GM23248 (cell line): ENCODE measurements around the gene SBK3. TPM values are rescaled to one million over a fixed set of nuclear protein-coding genes. Genes with fewer than 3 reads are reported as not detected.

Experiments used
- DNase-seq: peaks from one replicate; pipeline ENCODE4 v3.0.0-alpha.2; 2015
- H2AFZ ChIP-seq: fragments of 200-600 bp; sonication (generic); 2 replicates; pipeline ENCODE4 v1.6.1; 2016; ENCODE audit warnings: antibody characterized with exemption
- H3F3A ChIP-seq: fragments of 200-600 bp; sonication (generic); 2 replicates; pipeline ENCODE4 v1.6.1; 2016; ENCODE audit warnings: mild to moderate bottlenecking, antibody characterized with exemption, mixed run types; ENCODE audit not compliant: insufficient read depth
- H3K27ac ChIP-seq: fragments of 200-600 bp; sonication (generic); 2 replicates; pipeline ENCODE4 v1.5.1; 2016; ENCODE audit warnings: mild to moderate bottlenecking
- H3K27me3 ChIP-seq: fragments of 200-600 bp; sonication (generic); replicated peaks from 2 replicates; pipeline ENCODE4 v1.6.1; 2016; ENCODE audit warnings: mild to moderate bottlenecking; ENCODE audit not compliant: insufficient read depth
- H3K36me3 ChIP-seq: fragments of 200-600 bp; sonication (generic); 2 replicates; pipeline ENCODE4 v1.6.1; 2016; ENCODE audit warnings: low read depth, mild to moderate bottlenecking
- H3K4me1 ChIP-seq: fragments of 200-600 bp; sonication (generic); 2 replicates; pipeline ENCODE4 v1.6.1; 2016; ENCODE audit warnings: mild to moderate bottlenecking; ENCODE audit not compliant: insufficient read depth
- H3K4me2 ChIP-seq: fragments of 200-600 bp; sonication (generic); one replicate; pipeline ENCODE4 v1.6.1; 2016; ENCODE audit warnings: mild to moderate bottlenecking; ENCODE audit not compliant: unreplicated experiment
- H3K4me3 ChIP-seq: fragments of 200-600 bp; sonication (generic); 2 replicates; pipeline ENCODE4 v1.5.1; 2016; ENCODE audit warnings: mild to moderate bottlenecking
- H3K79me2 ChIP-seq: fragments of 200-600 bp; sonication (generic); 2 replicates; pipeline ENCODE4 v1.6.1; 2016; ENCODE audit warnings: mild to moderate bottlenecking; ENCODE audit not compliant: insufficient read depth
- H3K9ac ChIP-seq: fragments of 200-600 bp; sonication (generic); 2 replicates; pipeline ENCODE4 v1.6.1; 2016; ENCODE audit warnings: mild to moderate bottlenecking
- H3K9me2 ChIP-seq: fragments of 200-600 bp; sonication (generic); 2 replicates; pipeline ENCODE4 v1.6.1; 2016; ENCODE audit warnings: mixed run types, mild to moderate bottlenecking, moderate library complexity; ENCODE audit not compliant: insufficient read depth
- H3K9me3 ChIP-seq: fragments of 200-600 bp; sonication (generic); one replicate; pipeline ENCODE4 v1.6.1; 2017; ENCODE audit warnings: low read depth
- H4K20me1 ChIP-seq: fragments of 200-600 bp; sonication (generic); 2 replicates; pipeline ENCODE4 v1.6.0; 2016; ENCODE audit not compliant: insufficient read depth
- EZH2 ChIP-seq: fragments of 200-600 bp; sonication (generic); IDR thresholded peaks from 2 replicates; pipeline ENCODE4 v1.6.1; 2018; ENCODE audit warnings: antibody characterized with exemption, mild to moderate bottlenecking; ENCODE audit not compliant: insufficient read depth, poor library complexity, severe bottlenecking
- EZH2phosphoT487 ChIP-seq: fragments of 200-600 bp; sonication (generic); IDR thresholded peaks from 2 replicates; pipeline ENCODE4 v1.6.1; 2018; ENCODE audit warnings: antibody characterized with exemption, moderate library complexity, mild to moderate bottlenecking, low read depth; ENCODE audit not compliant: insufficient read depth
- WGBS, 2 experiments: methylation state at CpG; one replicate each; pipeline ENCODE4 v1.1.6; 2015 to 2017; ENCODE audit warnings: low lambda C conversion rate in 2 of 2, low coverage in 1 of 2; ENCODE audit errors: missing lambda C conversion rate in 2 of 2; 5-methylcytosine and 5-hydroxymethylcytosine counted together
- in situ Hi-C: fragments of 300-500 bp; cut with MboI; formaldehyde crosslinking; loops from 2 replicates; pipeline ENCODE4 v1.15.0; 2020
- polyA plus RNA-seq: library from polyadenylated mRNA; unstranded; fragments of >200 nt; fragmentation: Nextera tagmentation; extraction: Ambion mirVana; gene quantifications from 2 replicates; pipeline ENCODE4 v1.2.1, GENCODE V29; 2016
- total RNA-seq: library from RNA; depleted of rRNA; stranded (reverse); fragments of >200 nt; shearing (Covaris generic); gene quantifications from 2 replicates; pipeline ENCODE4 v1.2.3, GENCODE V29; 2014

SBK3 gene
- total and polyA plus RNA-seq, 2 experiments from 2014 or later, result not detected

DNA sequence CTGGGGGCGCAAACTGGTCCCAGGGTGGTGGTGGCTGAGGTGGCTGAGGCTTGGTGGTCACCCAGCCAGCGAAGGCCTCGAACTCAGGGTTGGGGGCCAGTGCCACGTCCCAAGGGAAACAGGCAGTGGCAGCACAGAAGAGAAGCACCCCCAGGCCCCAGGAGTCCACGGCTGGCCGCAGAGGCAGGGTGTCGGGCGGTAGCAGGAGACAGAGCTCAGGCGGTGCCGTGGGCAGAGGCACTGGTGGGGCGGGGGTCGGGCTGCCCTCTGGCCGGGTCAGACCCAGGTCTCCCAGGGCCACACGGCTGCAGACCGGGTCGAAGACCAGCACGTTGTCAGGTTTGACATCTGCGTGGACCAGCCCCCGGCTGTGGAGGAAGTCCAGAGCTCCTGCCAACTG is 4.3 kb downstream of the SBK3 start:
- WGBS, 2 experiments, result 63 to 65% methylated on average over 15 to 16 of the region's 19 CpGs
- Histone ChIP-seq H3K4me3 (no peak overlapping the region), H3K9ac (no peak overlapping the region), H3K27me3 (no peaks in the 10 kb centered on the region), H3K79me2 (no peaks in the 10 kb centered on the region), H3K27ac (no peak overlapping the region), H4K20me1 (no peaks in the 10 kb centered on the region), H3K36me3 (no peaks in the 10 kb centered on the region), H3K4me1 (no peaks in the 10 kb centered on the region), H3K9me2 (no peaks in the 10 kb centered on the region), H3K9me3 (no peaks in the 10 kb centered on the region), H2AFZ (no peak overlapping the region), H3K4me2 (no peak overlapping the region), H3F3A (no peaks in the 10 kb centered on the region)
- DNase-seq, result no peak
- in situ Hi-C loops, result no loop called here
- TF ChIP-seq EZH2phosphoT487 (no peak), EZH2 (no peak)

DNA sequence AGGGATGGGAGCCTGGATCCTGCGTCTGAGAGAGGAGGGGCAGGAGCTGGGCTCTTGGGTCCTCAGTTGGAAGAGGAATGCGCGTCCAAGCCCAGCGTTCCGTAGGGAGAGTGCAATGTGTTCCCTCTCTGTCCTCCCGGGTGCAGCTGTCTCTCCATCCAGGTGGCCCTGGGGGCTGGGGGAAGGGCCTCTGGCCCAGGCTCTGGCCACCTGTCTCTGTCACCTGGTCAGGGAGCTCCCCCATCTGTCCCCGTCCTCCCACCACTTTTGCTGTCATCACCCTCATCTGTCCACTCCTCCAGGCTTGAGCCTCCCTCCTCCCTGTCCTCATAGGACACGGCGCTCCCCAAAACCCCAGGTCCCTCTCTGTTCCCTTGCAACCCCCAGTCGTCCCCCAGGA is 4.7 kb downstream of the SBK3 start:
- no peak overlapping the region for H3K9ac ChIP-seq
- no peaks in the 10 kb centered on the region for H3K9me2 ChIP-seq
- 37 to 47% methylated on average over 10 of the region's 10 CpGs for WGBS, 2 experiments
- no peaks in the 10 kb centered on the region for H3K9me3 ChIP-seq
- no peak overlapping the region for H3K4me3 ChIP-seq
- no peaks in the 10 kb centered on the region for H4K20me1 ChIP-seq
- H3F3A ChIP-seq, result no peaks in the 10 kb centered on the region
- TF ChIP-seq EZH2, result no peak
- TF ChIP-seq EZH2phosphoT487, result no peak
- H2AFZ ChIP-seq, result no peak overlapping the region
- no peaks in the 10 kb centered on the region for H3K79me2 ChIP-seq
- no peak overlapping the region for H3K4me2 ChIP-seq
- no peaks in the 10 kb centered on the region for H3K4me1 ChIP-seq
- H3K36me3 ChIP-seq, result no peaks in the 10 kb centered on the region
- no peak overlapping the region for H3K27ac ChIP-seq
- DNase-seq, result no peak
- in situ Hi-C loops, result no loop called here
- no peaks in the 10 kb centered on the region for H3K27me3 ChIP-seq

DNA sequence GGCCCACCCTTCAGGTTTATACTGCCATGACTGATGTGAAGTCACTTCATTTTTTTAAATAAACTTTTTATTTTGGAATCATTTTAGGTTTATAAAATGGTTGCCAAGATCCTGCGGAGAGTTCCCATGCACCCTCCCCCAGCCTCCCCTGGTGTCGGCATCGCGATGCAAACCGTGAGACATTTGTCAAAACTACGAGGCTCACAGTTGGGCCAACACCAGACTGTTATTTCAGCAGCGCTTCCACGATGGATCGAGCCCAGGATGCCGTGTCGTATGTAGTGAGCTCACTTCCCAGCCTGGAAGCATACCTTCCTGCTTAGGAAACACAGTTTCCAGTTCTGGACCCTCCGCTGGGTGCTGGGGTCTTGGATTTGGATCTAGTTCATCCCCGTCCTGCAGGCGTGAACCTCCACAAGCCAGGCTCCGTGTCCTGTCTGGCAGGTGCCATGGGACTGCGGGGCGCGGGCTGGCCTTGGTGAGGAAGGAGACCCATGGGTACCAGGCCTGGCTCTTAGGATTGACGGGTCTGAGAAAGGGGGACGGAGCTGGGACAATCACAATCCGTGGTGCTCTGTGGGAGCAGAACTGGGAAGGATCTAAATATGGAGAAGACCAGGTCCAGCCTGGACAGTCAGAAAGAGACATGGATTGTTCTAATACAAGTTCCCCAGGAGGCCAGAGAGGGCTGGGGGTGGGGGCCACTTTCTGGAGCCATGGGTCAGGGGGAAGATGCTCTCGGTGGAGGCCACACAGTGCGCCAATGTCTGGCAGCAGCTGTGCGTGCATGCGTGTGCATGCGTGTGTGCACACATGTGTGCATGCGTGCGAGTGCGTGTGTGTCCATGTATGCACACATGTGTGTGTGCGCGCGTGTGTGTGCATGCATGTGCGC is 6.0 kb downstream of the SBK3 start:
- no peaks in the 10 kb centered on the region for H3K27me3 ChIP-seq
- H2AFZ ChIP-seq, result no peak overlapping the region
- H3K9me3 ChIP-seq, result no peaks in the 10 kb centered on the region
- in situ Hi-C loops, result no loop called here
- no peak overlapping the region for H3K4me3 ChIP-seq
- no peaks in the 10 kb centered on the region for H3K79me2 ChIP-seq
- H3K4me2 ChIP-seq, result no peak overlapping the region
- no peaks in the 10 kb centered on the region for H3K4me1 ChIP-seq
- no peaks in the 10 kb centered on the region for H3K9me2 ChIP-seq
- H3K36me3 ChIP-seq, result no peaks in the 10 kb centered on the region
- no peaks in the 10 kb centered on the region for H3F3A ChIP-seq
- 69 to 73% methylated on average over 33 of the region's 33 CpGs for WGBS, 2 experiments
- H3K9ac ChIP-seq, result no peak overlapping the region
- no peak overlapping the region for H3K27ac ChIP-seq
- no peaks in the 10 kb centered on the region for H4K20me1 ChIP-seq
- DNase-seq, result no peak
- no peak for TF ChIP-seq EZH2phosphoT487
- TF ChIP-seq EZH2, result no peak

DNA sequence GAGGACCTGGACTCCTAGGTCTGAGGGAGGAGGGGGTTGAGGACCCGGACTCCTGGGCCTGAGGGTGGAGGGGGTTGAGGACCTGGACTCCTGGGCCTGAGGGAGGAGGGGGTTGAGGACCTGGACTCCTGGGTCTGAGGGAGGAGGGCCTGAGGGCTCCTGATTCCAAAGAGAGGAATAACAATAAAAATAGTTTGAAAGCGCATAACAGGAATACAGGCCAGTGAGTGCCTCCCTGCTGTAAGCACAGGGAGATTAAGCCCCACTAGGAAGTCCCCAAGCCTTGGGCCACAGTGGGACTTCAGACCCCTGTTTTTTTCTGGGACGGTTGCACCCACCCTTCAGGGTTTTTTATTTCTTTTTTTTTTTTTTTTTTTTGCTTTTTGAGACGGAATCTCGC is 7.2 kb downstream of the SBK3 start:
- in situ Hi-C loops, result no loop called here
- no peak overlapping the region for H2AFZ ChIP-seq
- no peaks in the 10 kb centered on the region for H3K27me3 ChIP-seq
- H3K9me2 ChIP-seq, result no peaks in the 10 kb centered on the region
- H3K36me3 ChIP-seq, result no peaks in the 10 kb centered on the region
- no peak overlapping the region for H3K27ac ChIP-seq
- H3K4me1 ChIP-seq, result no peaks in the 10 kb centered on the region
- no peaks in the 10 kb centered on the region for H3F3A ChIP-seq
- no peak for TF ChIP-seq EZH2
- no peak for TF ChIP-seq EZH2phosphoT487
- H3K9ac ChIP-seq, result no peak overlapping the region
- DNase-seq, result no peak
- H3K4me3 ChIP-seq, result no peak overlapping the region
- H3K4me2 ChIP-seq, result no peak overlapping the region
- H3K79me2 ChIP-seq, result no peaks in the 10 kb centered on the region
- H3K9me3 ChIP-seq, result no peaks in the 10 kb centered on the region
- WGBS, 2 experiments, result 84 to 85% methylated on average over 4 to 5 of the region's 5 CpGs
- H4K20me1 ChIP-seq, result no peaks in the 10 kb centered on the region
